ENCODE data around the gene PRR12. TPM values are rescaled to one million over a fixed set of nuclear protein-coding genes. Genes with fewer than 3 reads are reported as not detected.
A peak's percentile ranks its signal among the peaks of the same experiment; 100 is the strongest.

The PRR12 gene
- polyA plus RNA-seq, 1 experiment, result 0.36 TPM

DNA sequence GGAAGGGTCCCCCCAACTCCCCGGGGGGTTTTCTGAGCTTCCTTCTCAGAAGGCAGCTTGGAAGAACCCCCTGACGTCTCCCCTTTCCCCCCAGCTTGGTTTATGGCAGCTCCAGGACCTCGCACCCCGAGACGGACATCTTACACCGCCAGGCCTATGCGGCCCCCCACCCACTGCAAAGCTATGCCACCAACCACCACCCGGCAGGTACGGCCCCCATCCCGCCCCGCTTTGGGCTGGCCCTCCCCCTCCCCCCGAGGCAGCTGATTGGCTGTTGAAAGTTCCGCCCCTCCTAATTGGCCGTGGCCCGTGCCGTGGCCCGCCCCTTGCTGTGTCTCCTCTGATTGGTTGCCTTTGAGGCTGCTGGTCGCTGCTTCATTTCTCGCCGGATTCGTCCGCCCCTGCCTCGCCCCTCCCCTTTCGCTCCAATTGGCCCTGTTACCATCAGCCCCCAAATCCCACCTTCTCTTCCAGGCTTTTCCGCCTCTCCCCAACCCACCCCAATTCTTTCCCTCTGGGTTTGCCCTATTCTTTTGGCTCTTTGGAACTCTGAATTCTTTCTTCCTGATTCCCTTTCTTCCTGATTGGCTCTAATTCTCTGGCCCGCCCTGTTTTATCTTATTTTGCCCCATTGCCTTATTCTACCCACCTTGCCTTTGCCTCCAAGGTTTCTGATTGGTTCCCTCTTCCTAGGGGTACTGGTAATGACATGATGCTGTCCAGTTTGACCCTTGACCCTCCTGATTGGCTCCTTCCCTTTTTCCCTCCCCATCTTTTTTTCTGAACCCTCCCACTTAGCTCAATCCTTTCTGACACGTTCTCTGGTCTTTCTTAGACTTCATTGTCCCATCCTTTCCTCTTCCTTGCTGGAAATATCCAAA is 2.5 kb downstream of the PRR12 start:
- POLR2A ChIA-PET, result interaction anchor here (0.6 to 1.1 kb wide), 5 partner anchors 13 to 66 kb away, joined by 3 to 9 read pairs (median 4); partner anchors contain the start of genes NOSIP, RCN3 and SCAF1

DNA sequence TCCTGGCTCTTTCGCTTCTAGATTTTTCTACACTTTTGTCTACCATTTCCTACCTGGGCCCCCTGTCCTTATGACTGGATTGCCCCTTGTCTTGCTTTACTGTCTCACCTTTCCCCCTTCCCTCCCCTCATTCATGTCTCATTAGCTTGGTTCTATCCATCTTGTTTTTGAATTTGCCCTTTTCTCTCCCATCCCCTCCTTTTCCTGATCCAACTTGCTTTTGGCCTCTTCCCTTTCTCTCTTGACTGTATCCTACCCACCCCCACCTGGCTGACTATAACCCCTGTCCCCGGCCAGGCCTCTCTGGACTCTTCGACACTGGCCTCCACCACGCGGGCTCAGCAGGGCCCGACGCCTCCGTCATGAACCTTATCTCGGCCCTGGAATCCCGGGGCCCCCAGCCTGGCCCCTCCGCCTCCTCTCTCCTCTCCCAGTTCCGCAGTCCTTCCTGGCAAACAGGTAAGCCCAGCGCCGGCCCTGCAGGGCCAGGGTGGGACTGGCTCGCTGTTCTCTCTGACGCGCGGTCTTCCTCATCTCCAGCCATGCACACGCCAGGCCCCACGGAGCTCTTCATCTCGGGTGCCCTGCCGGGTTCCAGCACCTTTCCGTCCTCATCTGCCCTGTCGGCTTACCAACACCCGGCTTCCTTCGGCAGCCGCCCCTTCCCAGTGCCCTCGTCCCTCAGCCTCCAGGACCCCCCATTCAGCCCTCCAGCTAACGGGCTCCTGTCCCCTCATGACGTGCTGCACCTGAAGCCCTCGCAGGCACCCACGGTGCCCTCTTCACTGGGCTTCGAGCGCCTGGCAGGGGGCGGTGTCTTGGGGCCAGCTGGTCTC is 3.4 kb downstream of the PRR12 start:
- no peak overlapping the region for H3K27ac ChIP-seq (ENCODE audit: low read depth, low read length)
- POLR2A ChIA-PET, result interaction anchor here (1.1 kb wide), 1 partner anchor 14 kb away, joined by 3 read pairs; the partner anchor contains the start of gene NOSIP
- no peak overlapping the region for H3K4me3 ChIP-seq (ENCODE audit: low read depth, low read length)
- TF ChIP-seq, protein P1, sequence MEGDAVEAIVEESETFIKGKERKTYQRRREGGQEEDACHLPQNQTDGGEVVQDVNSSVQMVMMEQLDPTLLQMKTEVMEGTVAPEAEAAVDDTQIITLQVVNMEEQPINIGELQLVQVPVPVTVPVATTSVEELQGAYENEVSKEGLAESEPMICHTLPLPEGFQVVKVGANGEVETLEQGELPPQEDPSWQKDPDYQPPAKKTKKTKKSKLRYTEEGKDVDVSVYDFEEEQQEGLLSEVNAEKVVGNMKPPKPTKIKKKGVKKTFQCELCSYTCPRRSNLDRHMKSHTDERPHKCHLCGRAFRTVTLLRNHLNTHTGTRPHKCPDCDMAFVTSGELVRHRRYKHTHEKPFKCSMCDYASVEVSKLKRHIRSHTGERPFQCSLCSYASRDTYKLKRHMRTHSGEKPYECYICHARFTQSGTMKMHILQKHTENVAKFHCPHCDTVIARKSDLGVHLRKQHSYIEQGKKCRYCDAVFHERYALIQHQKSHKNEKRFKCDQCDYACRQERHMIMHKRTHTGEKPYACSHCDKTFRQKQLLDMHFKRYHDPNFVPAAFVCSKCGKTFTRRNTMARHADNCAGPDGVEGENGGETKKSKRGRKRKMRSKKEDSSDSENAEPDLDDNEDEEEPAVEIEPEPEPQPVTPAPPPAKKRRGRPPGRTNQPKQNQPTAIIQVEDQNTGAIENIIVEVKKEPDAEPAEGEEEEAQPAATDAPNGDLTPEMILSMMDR (IDR thresholded peaks at IDR 0.05; ENCODE audit: low read depth, low read length), result no peak
- H3K27me3 ChIP-seq (ENCODE audit: control insufficient read depth, insufficient read depth, low read length), result no peaks in the 10 kb centered on the region
- no peaks in the 10 kb centered on the region; the same call in 1 of the 2 replicates for H3K9me3 ChIP-seq (ENCODE audit: control insufficient read depth, insufficient read depth, low read length)
- no peak for DNase-seq (ENCODE audit: low read depth, low spot score)
- CTCF ChIA-PET, result interaction anchor here (1.3 kb wide), 1 partner anchor 24 kb away, joined by 4 read pairs; no protein-coding TSS in a partner anchor

More for the DNA sequence above, 2.5 kb downstream of the PRR12 start:
- no peaks in the 10 kb centered on the region for H3K27me3 ChIP-seq (ENCODE audit: control insufficient read depth, insufficient read depth, low read length)
- no peaks in the 10 kb centered on the region; the same call in 1 of the 2 replicates for H3K9me3 ChIP-seq (ENCODE audit: control insufficient read depth, insufficient read depth, low read length)
- no peak overlapping the region for H3K27ac ChIP-seq (ENCODE audit: low read depth, low read length)
- CTCF ChIA-PET, result interaction anchor here (1.0 to 1.3 kb wide), 2 partner anchors 23 to 77 kb away, joined by 3 to 4 read pairs; no protein-coding TSS in a partner anchor
- peak overlapping the region; percentile 86 for H3K4me3 ChIP-seq (ENCODE audit: low read depth, low read length)
- TF ChIP-seq, protein P1 (IDR thresholded peaks at IDR 0.05; ENCODE audit: low read depth, low read length), result no peak
- DNase-seq (ENCODE audit: low read depth, low spot score), result peak; percentile 66

DNA sequence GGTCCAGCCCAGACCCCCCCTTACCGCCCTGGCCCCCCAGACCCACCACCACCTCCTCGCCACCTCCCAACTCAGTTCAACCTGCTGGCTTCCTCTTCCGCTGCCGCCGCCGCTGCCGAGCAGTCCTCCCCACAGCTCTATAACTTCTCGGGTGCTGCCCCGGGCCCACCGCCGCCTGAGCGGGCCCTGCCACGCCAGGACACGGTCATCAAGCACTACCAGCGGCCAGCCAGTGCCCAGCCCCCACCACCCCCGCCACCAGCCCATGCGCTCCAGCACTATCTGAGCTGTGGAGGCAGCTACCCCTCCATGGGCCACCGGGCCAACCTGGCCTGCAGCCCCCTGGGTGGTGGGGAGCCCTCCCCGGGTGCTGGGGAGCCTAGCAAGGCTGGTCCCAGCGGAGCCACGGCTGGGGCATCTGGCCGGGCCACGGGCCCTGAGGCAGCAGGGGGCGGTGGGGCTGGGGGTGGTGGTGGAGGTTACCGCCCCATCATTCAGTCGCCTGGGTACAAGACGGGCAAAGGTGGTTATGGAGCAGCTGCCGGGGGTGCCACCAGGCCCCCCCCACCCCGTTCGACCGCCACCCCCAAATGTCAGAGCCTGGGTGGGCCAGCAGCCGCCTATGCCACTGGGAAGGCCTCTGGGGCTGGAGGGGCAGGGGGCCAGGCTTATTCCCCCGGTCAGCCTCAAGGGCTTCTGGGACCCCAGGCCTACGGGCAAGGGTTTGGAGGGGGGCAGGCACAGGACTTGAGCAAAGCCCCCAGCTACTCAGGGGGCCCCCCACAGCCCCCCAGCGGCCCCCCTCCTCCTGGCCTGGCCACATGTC is 4.2 kb downstream of the PRR12 start:
- Histone ChIP-seq H3K27me3 (ENCODE audit: control insufficient read depth, insufficient read depth, low read length) (no peaks in the 10 kb centered on the region), H3K9me3 (ENCODE audit: control insufficient read depth, insufficient read depth, low read length) (no peaks in the 10 kb centered on the region; the same call in 1 of the 2 replicates), H3K4me3 (ENCODE audit: low read depth, low read length) (no peak overlapping the region), H3K27ac (ENCODE audit: low read depth, low read length) (no peak overlapping the region)
- ChIA-PET CTCF (interaction anchor here (1.3 kb wide), 1 partner anchor 25 kb away, joined by 4 read pairs; no protein-coding TSS in a partner anchor), POLR2A (no interaction called here)
- TF ChIP-seq, protein P1 (IDR thresholded peaks at IDR 0.05; ENCODE audit: low read depth, low read length), result no peak
- no peak for DNase-seq (ENCODE audit: low read depth, low spot score)

DNA sequence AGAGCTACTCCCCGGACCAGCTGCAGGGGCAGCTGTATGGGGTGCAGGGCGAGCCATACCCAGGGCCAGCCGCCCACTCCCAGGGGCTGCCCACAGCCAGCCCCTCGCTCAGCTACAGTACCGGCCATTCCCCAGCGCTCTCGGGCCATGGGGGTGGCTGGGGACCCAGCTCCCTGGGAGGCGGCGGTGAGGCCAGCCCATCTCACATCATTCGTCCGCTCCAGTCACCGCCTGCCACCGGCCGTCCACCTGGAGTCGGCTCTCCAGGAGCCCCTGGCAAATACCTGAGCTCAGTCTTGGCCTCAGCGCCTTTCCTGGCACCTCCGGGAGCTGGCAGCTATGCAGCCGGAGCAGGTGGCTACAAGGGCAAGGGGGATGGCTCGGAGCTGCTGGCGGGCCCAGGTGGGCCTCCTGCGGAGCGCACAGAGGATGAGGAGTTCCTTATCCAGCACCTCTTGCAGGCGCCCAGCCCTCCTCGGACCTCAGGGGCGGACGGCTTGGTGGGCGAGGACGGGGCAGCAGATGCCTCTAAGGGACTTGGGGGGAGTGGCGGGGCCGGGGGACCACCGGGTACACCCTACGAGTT is 4.9 kb downstream of the PRR12 start:
- CTCF ChIA-PET, result no interaction called here

More for the DNA sequence above, 4.9 kb downstream of the PRR12 start:
- H3K9me3 ChIP-seq (ENCODE audit: control insufficient read depth, insufficient read depth, low read length), result no peaks in the 10 kb centered on the region; the same call in 1 of the 2 replicates
- TF ChIP-seq, protein P1 (IDR thresholded peaks at IDR 0.05; ENCODE audit: low read depth, low read length), result no peak
- no peak overlapping the region for H3K4me3 ChIP-seq (ENCODE audit: low read depth, low read length)
- no peak overlapping the region for H3K27ac ChIP-seq (ENCODE audit: low read depth, low read length)
- no peak for DNase-seq (ENCODE audit: low read depth, low spot score)
- POLR2A ChIA-PET, result no interaction called here
- H3K27me3 ChIP-seq (ENCODE audit: control insufficient read depth, insufficient read depth, low read length), result no peaks in the 10 kb centered on the region

Data from AG04450 (cell line).